ENCODE data around the gene GPR148. TPM values are rescaled to one million over a fixed set of nuclear protein-coding genes. Genes with fewer than 3 reads are reported as not detected.

Gene GPR148
- total and polyA plus RNA-seq, 12 donors = not detected

DNA sequence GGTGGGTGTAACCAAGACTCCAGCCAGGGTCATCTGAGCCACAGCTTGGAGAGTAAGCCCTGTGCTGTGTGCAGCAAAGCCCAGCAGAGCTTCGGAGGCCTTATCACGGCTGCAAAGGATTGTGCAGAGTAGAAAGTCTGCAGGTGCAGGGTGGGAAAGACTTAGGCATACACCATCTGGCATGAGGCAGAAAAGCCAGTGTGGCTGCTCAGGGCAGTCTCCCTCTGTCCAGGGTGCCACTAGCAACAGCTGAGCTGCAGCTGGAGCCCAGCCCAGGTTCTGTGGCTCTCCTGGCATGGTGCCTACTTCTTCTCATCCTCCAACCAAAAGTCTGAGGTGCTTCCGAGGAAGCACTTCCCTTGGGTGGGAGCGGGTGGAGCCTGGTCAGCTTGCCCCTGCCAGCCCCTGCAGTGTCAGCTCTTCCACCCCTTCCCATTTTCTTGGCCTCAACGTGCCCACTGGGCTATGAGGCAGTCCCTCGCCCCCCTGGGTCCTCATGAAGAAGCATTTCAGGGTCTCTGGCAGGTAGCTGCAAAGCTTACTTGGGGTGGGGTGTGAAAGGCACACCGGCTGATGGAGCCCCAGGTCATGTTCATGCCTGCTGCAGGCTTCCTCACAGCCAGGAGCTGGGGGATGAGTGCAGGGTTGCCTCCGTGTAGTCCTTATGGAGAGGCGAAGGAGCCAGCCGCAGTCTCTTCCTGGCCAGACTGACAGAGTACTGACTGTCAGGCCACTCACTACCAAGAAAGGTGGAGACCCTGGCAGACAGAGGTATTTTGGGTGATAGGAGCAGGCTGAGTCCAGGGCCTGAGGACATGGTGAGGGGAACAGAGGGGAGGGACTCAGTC lies 31.3 kb downstream of the GPR148 start:
- no peak for TF ChIP-seq POLR2A (IDR thresholded peaks at IDR 0.05)
- TF ChIP-seq, protein P1, sequence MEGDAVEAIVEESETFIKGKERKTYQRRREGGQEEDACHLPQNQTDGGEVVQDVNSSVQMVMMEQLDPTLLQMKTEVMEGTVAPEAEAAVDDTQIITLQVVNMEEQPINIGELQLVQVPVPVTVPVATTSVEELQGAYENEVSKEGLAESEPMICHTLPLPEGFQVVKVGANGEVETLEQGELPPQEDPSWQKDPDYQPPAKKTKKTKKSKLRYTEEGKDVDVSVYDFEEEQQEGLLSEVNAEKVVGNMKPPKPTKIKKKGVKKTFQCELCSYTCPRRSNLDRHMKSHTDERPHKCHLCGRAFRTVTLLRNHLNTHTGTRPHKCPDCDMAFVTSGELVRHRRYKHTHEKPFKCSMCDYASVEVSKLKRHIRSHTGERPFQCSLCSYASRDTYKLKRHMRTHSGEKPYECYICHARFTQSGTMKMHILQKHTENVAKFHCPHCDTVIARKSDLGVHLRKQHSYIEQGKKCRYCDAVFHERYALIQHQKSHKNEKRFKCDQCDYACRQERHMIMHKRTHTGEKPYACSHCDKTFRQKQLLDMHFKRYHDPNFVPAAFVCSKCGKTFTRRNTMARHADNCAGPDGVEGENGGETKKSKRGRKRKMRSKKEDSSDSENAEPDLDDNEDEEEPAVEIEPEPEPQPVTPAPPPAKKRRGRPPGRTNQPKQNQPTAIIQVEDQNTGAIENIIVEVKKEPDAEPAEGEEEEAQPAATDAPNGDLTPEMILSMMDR (IDR thresholded peaks at IDR 0.05) = no peak
- no peak overlapping the region for H3K4me3 ChIP-seq
- H3K27ac ChIP-seq = no peak overlapping the region
- 63 to 69% (median 67%) methylated on average over 8 to 10 of the region's 10 CpGs for WGBS, 4 donors
- intact Hi-C loops (cut with DNase I) = no loop called here
- no peaks in the 10 kb centered on the region for H3K4me1 ChIP-seq (replicated peaks in 1 of 2)
- peaks cover 24% of the 10 kb centered on the region for H3K27me3 ChIP-seq
- H3K36me3 ChIP-seq (replicated peaks in 1 of 2) = no peaks in the 10 kb centered on the region
- peak in 5 of 7 donors; percentile 22 to 80 (median 27) for DNase-seq
- H3K9me3 ChIP-seq (replicated peaks in 1 of 3) = no peaks in the 10 kb centered on the region

DNA sequence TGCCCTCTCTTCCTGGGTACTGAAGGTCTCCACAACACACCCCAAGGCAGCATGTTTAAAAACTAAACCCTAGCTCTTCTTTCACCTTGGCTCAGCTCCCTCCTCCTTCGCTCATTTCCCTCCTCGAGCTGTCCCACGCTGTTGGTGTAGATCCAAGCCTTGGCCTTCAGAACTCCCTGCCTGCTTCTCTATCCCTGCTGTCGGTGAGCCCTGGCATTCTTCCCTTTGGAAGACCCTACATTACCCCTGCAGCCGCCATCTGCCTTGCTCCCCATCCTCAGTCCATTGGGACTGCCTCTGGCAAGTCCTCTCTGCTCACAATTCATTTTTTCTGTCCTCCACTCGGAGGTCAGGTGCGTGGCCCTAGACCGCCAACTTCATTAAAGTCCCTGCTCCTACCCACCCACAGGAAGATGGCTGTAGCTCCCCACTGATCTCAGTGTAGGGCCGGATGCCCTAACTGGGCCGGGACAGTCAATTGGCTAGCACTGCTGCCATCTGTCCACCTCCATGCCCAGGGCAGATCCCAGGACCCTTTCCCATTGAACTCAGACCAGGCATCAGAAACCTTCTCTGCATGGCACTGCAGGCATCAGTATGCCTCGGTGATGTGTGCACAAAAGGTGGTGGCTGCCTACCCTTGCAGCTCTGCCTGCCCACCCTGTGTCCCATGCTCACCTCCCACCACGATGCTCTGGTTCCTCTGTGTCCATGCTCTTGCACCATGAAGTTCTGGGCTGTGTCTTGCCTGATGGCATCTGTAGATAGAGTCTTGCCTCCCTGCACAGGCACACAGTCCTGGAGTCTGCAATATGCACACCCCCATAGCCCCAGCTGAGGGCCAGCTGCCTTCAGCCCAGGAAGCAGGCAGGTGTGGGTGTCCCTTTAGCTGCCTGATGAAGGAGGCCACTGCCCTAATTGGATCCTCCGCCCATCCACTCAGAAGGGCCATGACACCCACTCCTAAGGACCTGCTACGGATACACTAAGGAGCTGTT lies 32.2 kb downstream of the GPR148 start:
- H3K27me3 ChIP-seq = peaks cover 17% of the 10 kb centered on the region
- H3K9me3 ChIP-seq (replicated peaks in 1 of 3) = no peaks in the 10 kb centered on the region
- TF ChIP-seq POLR2A (IDR thresholded peaks at IDR 0.05) = no peak
- TF ChIP-seq, protein P1 (IDR thresholded peaks at IDR 0.05) = no peak
- H3K36me3 ChIP-seq (replicated peaks in 1 of 2) = no peaks in the 10 kb centered on the region
- DNase-seq = peak in 1 of 7 donors; percentile 37
- intact Hi-C loops (cut with DNase I) = no loop called here
- H3K4me1 ChIP-seq (replicated peaks in 1 of 2) = no peaks in the 10 kb centered on the region
- 68 to 77% (median 71%) methylated on average over 10 to 14 of the region's 14 CpGs for WGBS, 4 donors
- no peak overlapping the region for H3K4me3 ChIP-seq
- H3K27ac ChIP-seq = no peak overlapping the region

DNA sequence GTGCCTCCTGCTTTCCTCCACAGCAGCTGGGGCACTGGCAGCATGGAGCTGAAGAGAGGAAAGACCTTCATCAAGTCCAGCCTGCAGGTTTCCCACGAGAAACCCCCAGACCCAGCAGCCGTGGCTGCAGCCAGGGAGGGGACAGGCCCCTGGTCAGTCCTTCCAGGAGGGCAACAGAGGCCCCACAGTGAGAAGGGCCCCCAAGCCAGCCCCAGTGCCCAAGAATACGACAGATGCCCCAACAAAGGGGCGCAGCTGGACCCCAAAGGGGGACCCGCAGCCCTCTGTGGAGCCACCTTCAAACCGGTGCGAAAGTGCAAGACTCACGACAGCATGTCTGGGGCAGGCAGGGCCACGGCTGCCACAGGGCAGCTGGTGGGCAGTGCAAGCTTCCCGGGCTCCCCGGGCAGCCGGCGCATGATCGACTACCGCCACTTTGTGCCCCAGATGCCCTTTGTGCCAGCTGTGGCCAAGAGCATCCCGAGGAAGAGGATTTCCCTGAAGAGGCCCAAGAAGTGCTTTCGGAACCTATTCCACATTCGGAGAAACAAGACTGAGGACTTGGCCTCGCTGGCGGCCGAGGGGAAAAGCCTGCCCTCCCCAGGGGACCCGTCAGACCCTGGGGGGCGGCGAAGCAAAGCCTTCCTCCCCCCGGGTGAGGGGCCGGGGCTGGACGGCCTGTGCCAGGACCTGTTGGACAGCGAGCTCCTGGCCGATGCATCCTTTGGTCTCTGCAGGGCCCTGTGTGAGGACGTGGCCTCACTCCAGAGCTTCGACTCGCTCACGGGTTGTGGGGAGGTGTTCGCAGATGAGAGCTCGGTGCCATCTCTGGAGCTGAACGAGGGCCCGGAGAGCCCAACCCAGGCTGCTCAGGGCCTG lies 33.4 kb downstream of the GPR148 start:
- intact Hi-C loops (cut with DNase I) = no loop called here
- 78 to 96% (median 81%) methylated on average over 9 to 37 of the region's 37 CpGs for WGBS, 4 donors
- Histone ChIP-seq H3K9me3 (replicated peaks in 1 of 3) (no peaks in the 10 kb centered on the region), H3K4me3 (no peak overlapping the region), H3K27ac (no peak overlapping the region), H3K4me1 (replicated peaks in 1 of 2) (no peaks in the 10 kb centered on the region), H3K36me3 (replicated peaks in 1 of 2) (no peaks in the 10 kb centered on the region), H3K27me3 (peaks cover 6% of the 10 kb centered on the region)
- TF ChIP-seq, protein P1 (IDR thresholded peaks at IDR 0.05) = no peak
- no peak for TF ChIP-seq POLR2A (IDR thresholded peaks at IDR 0.05)
- peak in 1 of 7 donors; percentile 29 for DNase-seq
